ENCODE results near the gene MXRA7.

- TF ChIP-seq SMC3 (IDR thresholded peaks at IDR 0.05; ENCODE audit: low read depth, low read length): no peak
- no peak for TF ChIP-seq EZH2phosphoT487 (IDR thresholded peaks at IDR 0.05; ENCODE audit: borderline replicate concordance, low read depth)
- TF ChIP-seq, protein P1, sequence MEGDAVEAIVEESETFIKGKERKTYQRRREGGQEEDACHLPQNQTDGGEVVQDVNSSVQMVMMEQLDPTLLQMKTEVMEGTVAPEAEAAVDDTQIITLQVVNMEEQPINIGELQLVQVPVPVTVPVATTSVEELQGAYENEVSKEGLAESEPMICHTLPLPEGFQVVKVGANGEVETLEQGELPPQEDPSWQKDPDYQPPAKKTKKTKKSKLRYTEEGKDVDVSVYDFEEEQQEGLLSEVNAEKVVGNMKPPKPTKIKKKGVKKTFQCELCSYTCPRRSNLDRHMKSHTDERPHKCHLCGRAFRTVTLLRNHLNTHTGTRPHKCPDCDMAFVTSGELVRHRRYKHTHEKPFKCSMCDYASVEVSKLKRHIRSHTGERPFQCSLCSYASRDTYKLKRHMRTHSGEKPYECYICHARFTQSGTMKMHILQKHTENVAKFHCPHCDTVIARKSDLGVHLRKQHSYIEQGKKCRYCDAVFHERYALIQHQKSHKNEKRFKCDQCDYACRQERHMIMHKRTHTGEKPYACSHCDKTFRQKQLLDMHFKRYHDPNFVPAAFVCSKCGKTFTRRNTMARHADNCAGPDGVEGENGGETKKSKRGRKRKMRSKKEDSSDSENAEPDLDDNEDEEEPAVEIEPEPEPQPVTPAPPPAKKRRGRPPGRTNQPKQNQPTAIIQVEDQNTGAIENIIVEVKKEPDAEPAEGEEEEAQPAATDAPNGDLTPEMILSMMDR (IDR thresholded peaks at IDR 0.05): no peak
- no peak for TF ChIP-seq SIN3A (IDR thresholded peaks at IDR 0.05; ENCODE audit: borderline replicate concordance, low read depth, low read length)
Measured at GRCh38 chr17:76687298-76688164, 23.2 kb downstream of the MXRA7 start.

Measured in SK-N-SH (cell line).